ENCODE measurements around the gene DISC1. TPM values are rescaled to one million over a fixed set of nuclear protein-coding genes. Genes with fewer than 3 reads are reported as not detected.

Gene DISC1
- total RNA-seq, 4 donors from 2014 or later: 3.3 to 11.4 (median 4.2) TPM

DNA sequence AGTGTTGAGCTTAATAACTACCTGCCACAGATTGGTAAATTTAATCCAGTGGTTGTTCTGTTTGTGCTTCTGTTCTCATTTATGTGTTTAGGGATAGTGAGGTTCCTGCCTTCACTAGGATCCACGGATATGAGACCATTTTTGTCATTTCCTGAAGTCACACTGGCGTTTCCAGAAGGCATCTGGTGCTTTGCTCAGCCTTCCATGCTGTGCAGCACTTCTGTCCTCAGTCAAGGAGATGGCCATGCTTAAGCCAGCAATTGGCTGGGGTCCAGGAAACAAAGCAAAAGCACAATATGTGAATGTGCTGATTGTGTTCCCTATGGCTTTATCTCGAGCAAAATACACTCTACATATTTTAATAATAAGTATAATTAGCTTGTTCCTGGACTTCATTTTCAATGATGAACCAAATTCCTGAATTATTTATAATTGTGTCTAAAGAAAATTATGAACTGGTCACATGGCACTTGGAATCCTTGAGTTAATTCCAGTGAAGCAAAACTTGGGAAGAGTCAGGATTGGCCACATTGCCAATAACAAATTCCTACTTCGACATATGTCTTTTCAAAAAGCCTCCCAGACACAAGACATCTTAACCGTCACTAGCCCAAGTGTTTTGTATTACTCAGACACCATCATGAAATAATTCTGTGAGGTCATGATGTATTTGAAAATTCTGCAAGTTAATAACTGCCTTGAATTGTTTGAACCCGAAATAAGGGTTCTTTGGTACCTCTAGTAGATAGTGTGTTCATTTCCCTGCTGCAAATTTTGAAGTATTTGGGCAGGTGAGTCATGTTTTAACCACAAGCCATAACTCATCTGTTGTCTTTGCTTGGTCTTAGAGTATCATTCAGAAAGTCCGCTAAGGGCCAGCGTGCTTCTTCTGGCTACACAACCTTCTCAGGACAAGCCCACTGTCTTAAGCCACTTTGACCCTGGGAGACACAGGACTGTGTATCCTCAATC is 412.4 kb downstream of the DISC1 start:
- DNase-seq: no peak
- H3K9me3 ChIP-seq: no peaks in the 10 kb centered on the region
- H3K36me3 ChIP-seq: no peaks in the 10 kb centered on the region
- H3K4me1 ChIP-seq: peaks cover 0 to 34% (median 0%) of the 10 kb centered on the region in 3 donors
- intact Hi-C loops (cut with DNase I): no loop called here
- no peak overlapping the region for H3K27ac ChIP-seq
- no peaks in the 10 kb centered on the region for H3K27me3 ChIP-seq
- no peak for TF ChIP-seq POLR2A (IDR thresholded peaks at IDR 0.05)
- TF ChIP-seq, protein P1, sequence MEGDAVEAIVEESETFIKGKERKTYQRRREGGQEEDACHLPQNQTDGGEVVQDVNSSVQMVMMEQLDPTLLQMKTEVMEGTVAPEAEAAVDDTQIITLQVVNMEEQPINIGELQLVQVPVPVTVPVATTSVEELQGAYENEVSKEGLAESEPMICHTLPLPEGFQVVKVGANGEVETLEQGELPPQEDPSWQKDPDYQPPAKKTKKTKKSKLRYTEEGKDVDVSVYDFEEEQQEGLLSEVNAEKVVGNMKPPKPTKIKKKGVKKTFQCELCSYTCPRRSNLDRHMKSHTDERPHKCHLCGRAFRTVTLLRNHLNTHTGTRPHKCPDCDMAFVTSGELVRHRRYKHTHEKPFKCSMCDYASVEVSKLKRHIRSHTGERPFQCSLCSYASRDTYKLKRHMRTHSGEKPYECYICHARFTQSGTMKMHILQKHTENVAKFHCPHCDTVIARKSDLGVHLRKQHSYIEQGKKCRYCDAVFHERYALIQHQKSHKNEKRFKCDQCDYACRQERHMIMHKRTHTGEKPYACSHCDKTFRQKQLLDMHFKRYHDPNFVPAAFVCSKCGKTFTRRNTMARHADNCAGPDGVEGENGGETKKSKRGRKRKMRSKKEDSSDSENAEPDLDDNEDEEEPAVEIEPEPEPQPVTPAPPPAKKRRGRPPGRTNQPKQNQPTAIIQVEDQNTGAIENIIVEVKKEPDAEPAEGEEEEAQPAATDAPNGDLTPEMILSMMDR (IDR thresholded peaks at IDR 0.05): no peak
- 50 to 51% methylated on average over 8 of the region's 8 CpGs for WGBS, 2 donors
- H3K4me3 ChIP-seq: no peak overlapping the region

DNA sequence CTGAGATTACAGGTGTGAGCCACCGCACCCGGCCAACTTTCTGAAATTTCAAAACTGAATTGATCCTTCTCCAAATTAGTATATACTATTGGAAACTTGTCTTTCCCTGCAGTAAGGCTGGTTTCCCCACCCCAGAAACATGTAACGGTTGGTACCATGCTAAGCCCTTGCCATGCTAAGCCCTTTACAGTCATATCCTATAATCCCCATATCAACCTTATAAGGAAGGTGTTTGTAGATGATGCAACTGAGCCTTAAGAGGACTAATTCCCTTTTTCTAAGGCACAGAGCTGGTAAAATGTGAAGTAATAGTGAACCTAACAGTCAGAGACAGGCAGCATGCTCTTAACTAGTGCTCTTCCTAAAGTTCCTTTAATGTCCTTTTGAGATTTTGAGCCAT is 413.7 kb downstream of the DISC1 start:
- WGBS, 2 donors: 61 to 72% methylated on average over 3 of the region's 3 CpGs
- no peak overlapping the region for H3K4me3 ChIP-seq
- no peaks in the 10 kb centered on the region for H3K9me3 ChIP-seq
- DNase-seq: no peak
- no peak overlapping the region for H3K27ac ChIP-seq
- TF ChIP-seq, protein P1 (IDR thresholded peaks at IDR 0.05): no peak
- no peak for TF ChIP-seq POLR2A (IDR thresholded peaks at IDR 0.05)
- no peaks in the 10 kb centered on the region for H3K36me3 ChIP-seq
- H3K4me1 ChIP-seq: peaks cover 0 to 43% (median 0%) of the 10 kb centered on the region in 3 donors
- intact Hi-C loops (cut with DNase I): no loop called here
- H3K27me3 ChIP-seq: no peaks in the 10 kb centered on the region

- Histone ChIP-seq H3K27me3 (no peaks in the 10 kb centered on the region), H3K27ac (peak overlapping the region in 1 of 4 donors; percentile 82), H3K4me3 (no peak overlapping the region), H3K36me3 (no peaks in the 10 kb centered on the region), H3K9me3 (no peaks in the 10 kb centered on the region), H3K4me1 (peaks cover 0 to 41% (median 7%) of the 10 kb centered on the region in 3 donors)
- TF ChIP-seq POLR2A (IDR thresholded peaks at IDR 0.05): no peak
- TF ChIP-seq, protein P1 (IDR thresholded peaks at IDR 0.05): no peak
- intact Hi-C loops (cut with DNase I): no loop called here
- DNase-seq: no peak
- 95 to 96% methylated on average over 3 of the region's 3 CpGs for WGBS, 2 donors
Measured at GRCh38 chr1:232044728-232045127, 418.1 kb downstream of the DISC1 start.

DNA sequence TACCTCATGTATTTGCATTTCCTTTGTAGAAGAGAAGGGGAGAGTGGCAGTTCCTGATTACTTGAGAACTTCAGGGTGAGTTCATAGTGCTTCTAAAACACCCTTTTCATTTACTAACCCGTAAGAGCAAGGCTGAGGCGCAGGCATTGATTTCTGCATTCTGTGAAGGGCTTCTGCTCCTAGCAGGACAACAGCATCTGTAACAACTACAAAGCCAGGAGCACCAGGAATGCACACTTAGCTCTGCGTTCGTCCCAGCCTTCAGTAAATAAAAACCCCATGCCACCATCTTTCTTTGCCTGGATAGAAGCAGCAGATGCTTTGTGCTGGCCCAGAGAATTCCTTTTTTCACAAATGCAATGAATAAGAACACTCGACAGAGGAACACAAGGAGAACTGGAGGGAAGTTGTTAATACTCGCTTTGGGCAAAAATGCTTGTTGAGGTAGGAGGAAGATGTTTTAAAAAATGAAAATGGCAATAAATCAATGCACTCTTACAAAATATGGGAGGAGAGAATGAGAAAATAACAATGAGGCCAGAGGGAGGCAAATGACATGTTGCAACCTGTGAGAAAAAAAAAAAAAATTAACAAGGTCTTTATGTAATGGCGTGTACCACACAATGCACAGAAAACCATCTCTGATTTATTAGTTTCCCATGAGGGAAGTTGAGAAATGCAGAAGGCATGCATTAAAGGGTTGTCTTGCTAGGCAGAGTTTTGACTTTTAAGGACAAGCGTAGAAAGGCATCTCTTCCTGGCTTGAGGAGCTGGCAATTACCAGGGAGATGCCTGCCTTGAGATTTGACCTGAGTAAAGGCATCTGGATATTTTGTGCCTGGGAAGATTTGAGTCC is 418.8 kb downstream of the DISC1 start:
- TF ChIP-seq, protein P1 (IDR thresholded peaks at IDR 0.05): no peak
- TF ChIP-seq POLR2A (IDR thresholded peaks at IDR 0.05): no peak
- Histone ChIP-seq H3K36me3 (no peaks in the 10 kb centered on the region), H3K4me3 (no peak overlapping the region), H3K27me3 (no peaks in the 10 kb centered on the region), H3K9me3 (no peaks in the 10 kb centered on the region), H3K27ac (peak overlapping the region in 3 of 4 donors; percentile 63 to 82 (median 68)), H3K4me1 (peaks cover 0 to 35% (median 7%) of the 10 kb centered on the region in 3 donors)
- no peak for DNase-seq
- intact Hi-C loops (cut with DNase I): no loop called here
- 55 to 60% methylated on average over 8 of the region's 8 CpGs for WGBS, 2 donors
